GM23248 (cell line): ENCODE data around the gene PRUNE2. TPM values are rescaled to one million over a fixed set of nuclear protein-coding genes. Genes with fewer than 3 reads are reported as not detected.

ENCODE experiments used
- DNase-seq: peaks from one replicate; pipeline ENCODE4 v3.0.0-alpha.2; 2015
- H2AFZ ChIP-seq: fragments of 200-600 bp; sonication (generic); 2 replicates; pipeline ENCODE4 v1.6.1; 2016; ENCODE audit warnings: antibody characterized with exemption
- H3F3A ChIP-seq: fragments of 200-600 bp; sonication (generic); 2 replicates; pipeline ENCODE4 v1.6.1; 2016; ENCODE audit warnings: mild to moderate bottlenecking, antibody characterized with exemption, mixed run types; ENCODE audit not compliant: insufficient read depth
- H3K27ac ChIP-seq: fragments of 200-600 bp; sonication (generic); 2 replicates; pipeline ENCODE4 v1.5.1; 2016; ENCODE audit warnings: mild to moderate bottlenecking
- H3K27me3 ChIP-seq: fragments of 200-600 bp; sonication (generic); replicated peaks from 2 replicates; pipeline ENCODE4 v1.6.1; 2016; ENCODE audit warnings: mild to moderate bottlenecking; ENCODE audit not compliant: insufficient read depth
- H3K36me3 ChIP-seq: fragments of 200-600 bp; sonication (generic); 2 replicates; pipeline ENCODE4 v1.6.1; 2016; ENCODE audit warnings: low read depth, mild to moderate bottlenecking
- H3K4me1 ChIP-seq: fragments of 200-600 bp; sonication (generic); 2 replicates; pipeline ENCODE4 v1.6.1; 2016; ENCODE audit warnings: mild to moderate bottlenecking; ENCODE audit not compliant: insufficient read depth
- H3K4me2 ChIP-seq: fragments of 200-600 bp; sonication (generic); one replicate; pipeline ENCODE4 v1.6.1; 2016; ENCODE audit warnings: mild to moderate bottlenecking; ENCODE audit not compliant: unreplicated experiment
- H3K4me3 ChIP-seq: fragments of 200-600 bp; sonication (generic); 2 replicates; pipeline ENCODE4 v1.5.1; 2016; ENCODE audit warnings: mild to moderate bottlenecking
- H3K79me2 ChIP-seq: fragments of 200-600 bp; sonication (generic); 2 replicates; pipeline ENCODE4 v1.6.1; 2016; ENCODE audit warnings: mild to moderate bottlenecking; ENCODE audit not compliant: insufficient read depth
- H3K9ac ChIP-seq: fragments of 200-600 bp; sonication (generic); 2 replicates; pipeline ENCODE4 v1.6.1; 2016; ENCODE audit warnings: mild to moderate bottlenecking
- H3K9me2 ChIP-seq: fragments of 200-600 bp; sonication (generic); 2 replicates; pipeline ENCODE4 v1.6.1; 2016; ENCODE audit warnings: mixed run types, mild to moderate bottlenecking, moderate library complexity; ENCODE audit not compliant: insufficient read depth
- H3K9me3 ChIP-seq: fragments of 200-600 bp; sonication (generic); one replicate; pipeline ENCODE4 v1.6.1; 2017; ENCODE audit warnings: low read depth
- H4K20me1 ChIP-seq: fragments of 200-600 bp; sonication (generic); 2 replicates; pipeline ENCODE4 v1.6.0; 2016; ENCODE audit not compliant: insufficient read depth
- EZH2 ChIP-seq: fragments of 200-600 bp; sonication (generic); IDR thresholded peaks from 2 replicates; pipeline ENCODE4 v1.6.1; 2018; ENCODE audit warnings: antibody characterized with exemption, mild to moderate bottlenecking; ENCODE audit not compliant: insufficient read depth, poor library complexity, severe bottlenecking
- EZH2phosphoT487 ChIP-seq: fragments of 200-600 bp; sonication (generic); IDR thresholded peaks from 2 replicates; pipeline ENCODE4 v1.6.1; 2018; ENCODE audit warnings: antibody characterized with exemption, moderate library complexity, mild to moderate bottlenecking, low read depth; ENCODE audit not compliant: insufficient read depth
- WGBS, 2 experiments: methylation state at CpG; one replicate each; pipeline ENCODE4 v1.1.6; 2015 to 2017; ENCODE audit warnings: low lambda C conversion rate in 2 of 2, low coverage in 1 of 2; ENCODE audit errors: missing lambda C conversion rate in 2 of 2; 5-methylcytosine and 5-hydroxymethylcytosine counted together
- in situ Hi-C: fragments of 300-500 bp; cut with MboI; formaldehyde crosslinking; loops from 2 replicates; pipeline ENCODE4 v1.15.0; 2020
- polyA plus RNA-seq: library from polyadenylated mRNA; unstranded; fragments of >200 nt; fragmentation: Nextera tagmentation; extraction: Ambion mirVana; gene quantifications from 2 replicates; pipeline ENCODE4 v1.2.1, GENCODE V29; 2016
- total RNA-seq: library from RNA; depleted of rRNA; stranded (reverse); fragments of >200 nt; shearing (Covaris generic); gene quantifications from 2 replicates; pipeline ENCODE4 v1.2.3, GENCODE V29; 2014

Gene PRUNE2
- total and polyA plus RNA-seq, 2 experiments from 2014 or later: 2.0 to 8.8 TPM

GRCh38 chr9:76887003-76887821 is 18.7 kb downstream of the PRUNE2 start:
- Histone ChIP-seq H3K4me1 (no peaks in the 10 kb centered on the region), H3K27ac (no peak overlapping the region), H3K79me2 (no peaks in the 10 kb centered on the region), H3K4me3 (peak overlapping the region; percentile 44; the same call in 1 of the 2 replicates), H4K20me1 (no peaks in the 10 kb centered on the region), H3K9me2 (no peaks in the 10 kb centered on the region), H3K36me3 (no peaks in the 10 kb centered on the region), H3F3A (no peaks in the 10 kb centered on the region), H3K9ac (no peak overlapping the region), H3K27me3 (no peaks in the 10 kb centered on the region), H3K9me3 (no peaks in the 10 kb centered on the region), H2AFZ (peak overlapping the region; percentile 80), H3K4me2 (peak overlapping the region; percentile 63)
- 38 to 46% methylated on average over 5 of the region's 5 CpGs for WGBS, 2 experiments
- no peak for TF ChIP-seq EZH2
- peak; percentile 24 for DNase-seq
- in situ Hi-C loops: loop anchor here (25.0 kb wide), 1 partner anchor 450 kb away; no protein-coding TSS in a partner anchor

DNA sequence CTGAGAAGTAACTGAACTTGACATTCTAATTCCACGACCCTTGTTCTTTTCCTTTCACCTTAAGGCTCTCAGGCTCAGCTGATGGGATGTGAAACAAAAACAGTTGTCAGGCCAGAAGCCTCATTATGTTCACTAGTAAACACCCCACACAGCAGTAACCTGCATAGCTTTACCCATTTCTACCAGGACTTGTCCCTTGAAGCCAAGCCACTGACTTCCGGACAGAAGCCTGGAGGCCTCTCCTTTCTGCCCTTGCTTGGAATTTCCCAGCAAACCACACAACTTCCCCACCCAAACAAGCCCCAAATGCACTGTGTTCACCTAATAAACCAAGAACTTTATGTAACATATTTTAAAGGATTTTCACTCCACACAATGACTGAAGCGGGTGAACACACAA is 19.6 kb downstream of the PRUNE2 start:
- no peak for TF ChIP-seq EZH2phosphoT487
- TF ChIP-seq EZH2: no peak
- Histone ChIP-seq H3K4me1 (no peaks in the 10 kb centered on the region), H4K20me1 (no peaks in the 10 kb centered on the region), H3K79me2 (no peaks in the 10 kb centered on the region), H2AFZ (no peak overlapping the region), H3K27ac (no peak overlapping the region), H3K27me3 (no peaks in the 10 kb centered on the region), H3K9me2 (no peaks in the 10 kb centered on the region), H3K9ac (no peak overlapping the region), H3K4me2 (no peak overlapping the region), H3F3A (no peaks in the 10 kb centered on the region), H3K36me3 (no peaks in the 10 kb centered on the region), H3K9me3 (no peaks in the 10 kb centered on the region), H3K4me3 (no peak overlapping the region)
- whole genome bisulfite sequencing, 2 experiments: 82 to 88% methylated on average over 3 of the region's 3 CpGs
- in situ Hi-C loops: loop anchor here (25.0 kb wide), 1 partner anchor 449 kb away; no protein-coding TSS in a partner anchor
- no peak for DNase-seq

- WGBS, 2 experiments: 79 to 93% methylated on average over 1 of the region's 1 CpG
- H3K9me3 ChIP-seq: no peaks in the 10 kb centered on the region
- H3K4me1 ChIP-seq: no peaks in the 10 kb centered on the region
- TF ChIP-seq EZH2 (no peak), EZH2phosphoT487 (no peak)
- no peaks in the 10 kb centered on the region for H4K20me1 ChIP-seq
- no peaks in the 10 kb centered on the region for H3K9me2 ChIP-seq
- no peak overlapping the region for H3K27ac ChIP-seq
- H3K4me3 ChIP-seq: no peak overlapping the region
- no peaks in the 10 kb centered on the region for H3F3A ChIP-seq
- no peak overlapping the region for H3K9ac ChIP-seq
- H3K4me2 ChIP-seq: no peak overlapping the region
- in situ Hi-C loops: loop anchor here (25.0 kb wide), 1 partner anchor 448 kb away; no protein-coding TSS in a partner anchor
- H3K79me2 ChIP-seq: no peaks in the 10 kb centered on the region
- DNase-seq: no peak
- no peak overlapping the region for H2AFZ ChIP-seq
- H3K27me3 ChIP-seq: no peaks in the 10 kb centered on the region
- no peaks in the 10 kb centered on the region for H3K36me3 ChIP-seq
These were observed 21.1 kb downstream of the PRUNE2 start for GRCh38 chr9:76884823-76885222.

- Histone ChIP-seq H3F3A (no peaks in the 10 kb centered on the region), H3K4me2 (no peak overlapping the region), H3K79me2 (no peaks in the 10 kb centered on the region), H3K9ac (no peak overlapping the region), H3K36me3 (no peaks in the 10 kb centered on the region), H3K4me3 (no peak overlapping the region), H4K20me1 (no peaks in the 10 kb centered on the region), H3K9me2 (no peaks in the 10 kb centered on the region), H2AFZ (no peak overlapping the region), H3K4me1 (no peaks in the 10 kb centered on the region), H3K9me3 (no peaks in the 10 kb centered on the region), H3K27me3 (no peaks in the 10 kb centered on the region), H3K27ac (no peak overlapping the region)
- WGBS, 2 experiments: 78 to 93% methylated on average over 3 of the region's 3 CpGs
- in situ Hi-C loops: loop anchor here (25.0 kb wide), 1 partner anchor 446 kb away; no protein-coding TSS in a partner anchor
- no peak for TF ChIP-seq EZH2phosphoT487
- DNase-seq: no peak
These were observed 22.5 kb downstream of the PRUNE2 start for GRCh38 chr9:76883341-76883855.
